HL-60 (cell line): ENCODE measurements around the gene ENOSF1.
"Not testable (repeated sequence)": the region's sequence is repeated elsewhere in the genome, so short reads cannot be mapped to it uniquely, and the experiment has no call there.

Experiments used
- DNase-seq, 2 experiments: peaks; one replicate each; pipeline ENCODE4 v3.0.0-alpha.2; 2010 to 2020; ENCODE audit warnings: low read depth in 1 of 2, low spot score in 1 of 2
- H3K27ac ChIP-seq: fragments of 250-450 bp; sonication (Bioruptor Pico); replicated peaks from 2 replicates; pipeline ENCODE4 v1.5.1; 2020; ENCODE audit warnings: mild to moderate bottlenecking, moderate library complexity
- H3K27me3 ChIP-seq: fragments of 250-450 bp; sonication (Bioruptor Pico); 2 replicates; pipeline ENCODE4 v1.5.1; 2021; ENCODE audit warnings: mild to moderate bottlenecking, moderate library complexity; ENCODE audit not compliant: insufficient read depth, poor library complexity, severe bottlenecking
- H3K4me3 ChIP-seq: replicated peaks from 2 replicates; pipeline ENCODE4 v1.5.1; 2011; ENCODE audit warnings: mild to moderate bottlenecking, control low read depth, low read length; ENCODE audit not compliant: insufficient read depth
- CTCF ChIP-seq: IDR thresholded peaks from one replicate; pipeline ENCODE4 v1.5.1; 2011; ENCODE audit warnings: low read length, control low read depth, inconsistent platforms; ENCODE audit not compliant: insufficient read depth
- GABPA ChIP-seq: IDR thresholded peaks from 2 replicates; pipeline ENCODE4 v1.6.1; 2012; ENCODE audit warnings: low read depth
- POLR2AphosphoS5 ChIP-seq: IDR thresholded peaks from 2 replicates; pipeline ENCODE4 v1.6.1; 2012; ENCODE audit warnings: low read depth
- REST ChIP-seq: IDR thresholded peaks from 2 replicates; pipeline ENCODE4 v1.6.1; 2012; ENCODE audit warnings: low read depth; ENCODE audit not compliant: insufficient replicate concordance
- SPI1 ChIP-seq: IDR thresholded peaks from 2 replicates; pipeline ENCODE4 v1.6.1; 2012; ENCODE audit warnings: low read depth, mild to moderate bottlenecking, borderline replicate concordance

ENOSF1 gene

GRCh38 chr18:732371-732770 lies 19.9 kb upstream of the ENOSF1 start:
- no peak for TF ChIP-seq GABPA
- TF ChIP-seq POLR2AphosphoS5: no peak
- TF ChIP-seq SPI1: no peak
- TF ChIP-seq CTCF: no peak
- TF ChIP-seq REST: no peak
- DNase-seq: no peak
- no peak overlapping the region for H3K27ac ChIP-seq
- H3K4me3 ChIP-seq: no peak overlapping the region
- H3K27me3 ChIP-seq: no peaks in the 10 kb centered on the region

GRCh38 chr18:731185-731584 lies 18.8 kb upstream of the ENOSF1 start:
- no peaks in the 10 kb centered on the region for H3K27me3 ChIP-seq
- no peak overlapping the region for H3K27ac ChIP-seq
- TF ChIP-seq POLR2AphosphoS5: no peak
- no peak for TF ChIP-seq SPI1
- no peak for TF ChIP-seq CTCF
- TF ChIP-seq GABPA: no peak
- TF ChIP-seq REST: no peak
- no peak for DNase-seq
- H3K4me3 ChIP-seq: no peak overlapping the region

GRCh38 chr18:730692-731091 lies 18.3 kb upstream of the ENOSF1 start:
- H3K27me3 ChIP-seq: no peaks in the 10 kb centered on the region
- no peak for TF ChIP-seq REST
- no peak for TF ChIP-seq CTCF
- no peak for TF ChIP-seq SPI1
- no peak for TF ChIP-seq POLR2AphosphoS5
- TF ChIP-seq GABPA: no peak
- no peak overlapping the region for H3K4me3 ChIP-seq
- no peak overlapping the region for H3K27ac ChIP-seq
- no peak for DNase-seq

GRCh38 chr18:730120-730519 lies 17.7 kb upstream of the ENOSF1 start:
- not testable (repeated sequence) for H3K4me3 ChIP-seq, H3K27me3 ChIP-seq, DNase-seq, H3K27ac ChIP-seq
